HG03095 (cell line): ENCODE results near the gene TKFC.

Experiments used
- ATAC-seq: cut with Tn5 transposase; IDR thresholded peaks from one replicate; pipeline ENCODE4 v1.9.1; 2021; ENCODE audit warnings: moderate library complexity; ENCODE audit not compliant: unreplicated experiment

TKFC gene

DNA sequence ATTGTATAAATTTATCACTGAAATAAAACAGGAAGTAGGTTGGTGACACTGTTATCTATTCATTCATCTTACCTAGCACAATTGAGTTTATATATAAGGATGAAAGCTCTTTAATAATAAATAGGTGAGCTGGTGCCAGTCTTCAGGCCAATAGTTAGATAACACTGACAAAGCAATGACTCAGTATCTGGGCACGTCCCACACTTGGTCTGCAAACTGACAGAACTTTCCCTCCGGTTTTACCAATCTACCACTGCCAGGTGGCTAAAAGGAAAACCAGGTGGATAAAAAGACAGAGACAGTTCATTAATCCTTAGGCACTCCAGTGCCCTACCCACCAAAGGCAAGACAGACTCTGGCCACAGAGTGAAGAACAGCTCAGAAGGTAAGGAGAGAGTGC, 17.8 kb upstream of the TKFC start:
- no peak for ATAC-seq

DNA sequence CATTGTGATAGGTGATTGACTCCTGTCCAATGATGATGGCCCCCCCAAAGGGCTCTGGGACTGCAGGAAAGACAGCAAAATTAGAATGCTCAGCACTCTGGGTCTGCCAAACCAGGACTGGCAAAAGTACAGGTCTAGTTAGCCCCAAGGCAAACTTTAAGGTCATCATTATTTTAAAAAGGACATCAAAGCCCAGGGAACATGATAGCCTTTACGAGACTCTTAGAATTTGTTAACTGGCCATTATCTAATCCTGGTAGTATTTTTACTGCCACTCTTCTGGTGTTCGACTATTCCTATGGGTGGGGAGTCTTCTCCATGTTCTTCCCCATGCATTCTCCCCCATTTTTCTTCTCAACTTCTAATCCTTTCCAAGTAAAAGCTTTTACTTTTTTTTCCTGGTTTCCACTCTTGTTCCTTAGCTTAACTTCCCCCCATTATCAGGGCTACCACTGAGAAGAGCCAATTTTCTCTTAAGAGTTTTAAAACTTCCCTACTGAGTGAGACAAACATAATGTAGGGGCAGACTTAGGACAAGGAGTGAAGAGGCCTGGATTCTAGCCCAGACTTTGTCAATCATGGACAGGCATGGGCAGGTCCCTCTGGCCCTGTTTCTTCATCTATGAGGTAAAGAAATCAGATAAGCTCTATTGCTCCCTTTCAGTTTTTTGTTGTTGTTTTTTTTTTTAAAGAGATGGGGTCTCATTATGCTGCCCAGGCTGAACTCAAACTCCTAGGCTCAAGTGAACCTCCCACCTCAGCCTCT, 7.2 kb upstream of the TKFC start:
- no peak for ATAC-seq

DNA sequence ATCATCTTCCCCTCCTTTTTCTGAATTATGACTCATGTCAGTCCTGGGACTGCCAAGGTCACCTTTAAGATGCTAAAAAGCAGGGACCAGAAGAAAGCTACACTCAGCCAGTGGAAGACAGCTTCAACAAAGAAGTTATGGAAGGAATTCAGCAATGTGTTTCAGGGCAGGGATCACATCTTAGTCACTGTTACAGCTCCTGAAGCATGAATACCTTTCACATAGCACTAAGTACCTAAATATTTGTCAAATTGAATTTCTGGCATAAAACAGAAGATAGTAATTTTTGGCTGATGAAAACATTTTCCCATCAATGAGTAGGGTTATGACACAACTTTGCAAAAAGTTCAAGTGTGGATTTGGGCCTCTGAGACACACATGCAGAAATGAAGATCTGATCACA, 5.4 kb upstream of the TKFC start:
- ATAC-seq: no peak

DNA sequence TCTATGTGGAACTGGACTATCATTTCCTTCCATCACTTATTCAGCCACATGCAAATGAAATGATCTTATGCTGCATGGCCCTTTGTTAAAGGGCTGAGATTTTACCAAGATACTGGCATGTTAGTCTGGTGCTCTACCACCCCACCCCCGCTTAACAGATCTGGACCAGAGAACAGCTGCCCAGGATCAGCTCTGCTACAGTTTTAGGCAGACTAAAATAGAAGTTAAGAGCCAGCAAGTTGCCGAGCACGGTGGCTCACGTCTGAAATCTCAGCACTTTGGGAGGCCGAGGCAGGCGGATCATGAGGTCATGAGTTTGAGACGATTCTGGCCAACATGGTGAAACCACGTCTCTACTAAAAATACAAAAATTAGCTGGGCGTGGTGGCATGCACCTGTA, 4.7 kb upstream of the TKFC start:
- no peak for ATAC-seq

DNA sequence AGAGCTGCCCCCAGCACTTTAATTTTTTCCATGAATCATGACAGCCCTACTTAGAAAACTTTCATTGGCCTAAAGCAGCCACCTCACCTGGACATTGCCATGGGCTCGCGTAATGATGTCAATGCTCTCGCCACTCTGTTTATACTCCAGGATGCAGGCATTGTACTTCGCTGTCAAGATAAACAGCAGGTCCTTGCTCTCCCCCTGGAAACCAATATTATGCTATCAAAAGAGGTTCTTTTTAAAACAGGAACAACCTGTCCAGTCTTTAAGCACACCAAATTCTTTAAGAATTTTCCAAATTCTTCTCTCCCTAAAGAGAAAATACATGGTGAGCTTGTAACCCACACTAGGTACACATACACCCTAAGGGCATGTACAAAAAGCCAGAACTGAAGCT, 3.2 kb upstream of the TKFC start:
- no peak for ATAC-seq

DNA sequence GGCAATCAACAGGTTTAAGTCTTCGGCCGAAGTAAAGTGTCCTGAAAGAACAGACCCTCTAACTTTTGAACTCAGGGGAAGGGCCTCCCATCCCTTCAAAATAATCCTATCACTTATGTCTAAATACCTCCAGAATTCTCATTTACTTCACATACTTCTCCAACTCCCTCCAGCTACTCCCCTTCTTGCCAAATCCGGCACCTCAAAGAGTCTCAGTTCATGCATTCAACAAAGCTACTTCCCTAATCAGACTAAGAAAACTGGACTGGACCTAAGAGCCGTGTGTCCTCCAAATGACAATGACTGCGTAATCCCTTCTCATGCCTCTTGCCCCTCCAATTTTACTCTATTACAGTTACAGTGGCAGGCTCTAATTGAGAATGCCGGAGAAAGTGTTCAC, 1.4 kb upstream of the TKFC start:
- ATAC-seq: no peak

DNA sequence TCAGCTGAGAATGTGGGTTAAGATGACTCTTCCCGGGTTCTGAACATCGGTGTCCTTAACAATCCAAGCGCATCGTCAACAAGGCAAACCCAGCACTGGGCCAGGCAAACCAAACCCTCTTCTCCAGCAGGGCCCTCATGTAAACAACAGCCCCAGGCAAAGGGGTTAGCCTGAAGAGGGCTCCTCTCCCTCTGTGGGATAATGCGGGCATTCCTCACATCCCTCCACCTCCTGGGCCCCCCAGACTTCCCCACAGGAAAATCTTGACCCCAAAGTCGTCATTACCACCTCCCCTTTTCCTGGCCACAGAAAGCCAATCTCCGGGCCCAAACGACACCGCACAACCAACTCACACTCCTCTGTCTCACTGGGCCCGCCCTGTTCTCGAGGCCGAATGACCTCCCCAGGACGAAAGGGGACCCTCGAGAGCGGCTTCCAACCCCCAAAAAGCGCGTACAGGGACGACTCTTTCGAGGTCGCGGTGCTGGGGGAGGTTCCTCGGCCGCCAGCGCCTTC, 689 bp upstream of the TKFC start:
- ATAC-seq: no peak

DNA sequence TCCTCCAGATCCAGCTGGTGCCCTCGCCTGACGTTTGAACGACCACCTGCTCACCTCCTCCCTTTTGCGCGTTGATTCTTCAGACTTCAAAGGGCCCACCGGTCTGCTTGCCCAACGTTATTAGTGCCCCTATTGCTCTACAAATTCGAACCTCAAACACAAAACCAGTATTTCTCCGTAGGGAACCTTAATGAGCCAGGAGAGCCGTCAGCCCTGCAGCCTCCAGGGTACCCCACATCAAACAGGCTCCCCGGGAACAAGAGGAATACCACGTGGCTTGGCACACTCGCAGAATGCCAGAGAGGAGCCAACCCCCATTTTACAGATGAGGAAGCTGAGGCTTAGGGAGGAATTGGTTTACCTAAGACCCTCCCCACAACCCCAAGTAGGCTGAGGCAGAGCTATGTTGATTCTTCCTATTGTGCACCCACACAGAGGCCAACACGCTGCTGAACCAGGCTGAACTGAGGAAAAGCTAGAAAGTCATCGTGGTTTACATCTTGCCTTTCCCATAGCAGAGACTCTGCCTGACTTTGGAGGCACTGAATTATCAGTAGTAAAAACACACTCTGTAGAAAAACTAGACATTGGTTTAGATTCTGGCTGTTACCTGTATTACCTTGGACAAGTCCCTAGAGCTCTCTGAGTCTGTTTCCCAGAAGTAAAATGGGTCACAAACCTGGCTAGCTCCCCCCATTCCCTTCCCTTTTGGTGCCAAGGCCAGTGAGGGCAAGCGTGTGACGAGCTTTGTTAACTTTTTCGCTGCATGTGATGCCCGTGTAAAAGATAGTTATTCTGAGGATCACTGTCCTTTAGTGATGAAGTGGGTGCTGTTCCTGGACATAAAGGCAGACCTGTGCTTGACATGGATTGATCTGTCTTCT, 764 bp downstream of the TKFC start:
- ATAC-seq: no peak

DNA sequence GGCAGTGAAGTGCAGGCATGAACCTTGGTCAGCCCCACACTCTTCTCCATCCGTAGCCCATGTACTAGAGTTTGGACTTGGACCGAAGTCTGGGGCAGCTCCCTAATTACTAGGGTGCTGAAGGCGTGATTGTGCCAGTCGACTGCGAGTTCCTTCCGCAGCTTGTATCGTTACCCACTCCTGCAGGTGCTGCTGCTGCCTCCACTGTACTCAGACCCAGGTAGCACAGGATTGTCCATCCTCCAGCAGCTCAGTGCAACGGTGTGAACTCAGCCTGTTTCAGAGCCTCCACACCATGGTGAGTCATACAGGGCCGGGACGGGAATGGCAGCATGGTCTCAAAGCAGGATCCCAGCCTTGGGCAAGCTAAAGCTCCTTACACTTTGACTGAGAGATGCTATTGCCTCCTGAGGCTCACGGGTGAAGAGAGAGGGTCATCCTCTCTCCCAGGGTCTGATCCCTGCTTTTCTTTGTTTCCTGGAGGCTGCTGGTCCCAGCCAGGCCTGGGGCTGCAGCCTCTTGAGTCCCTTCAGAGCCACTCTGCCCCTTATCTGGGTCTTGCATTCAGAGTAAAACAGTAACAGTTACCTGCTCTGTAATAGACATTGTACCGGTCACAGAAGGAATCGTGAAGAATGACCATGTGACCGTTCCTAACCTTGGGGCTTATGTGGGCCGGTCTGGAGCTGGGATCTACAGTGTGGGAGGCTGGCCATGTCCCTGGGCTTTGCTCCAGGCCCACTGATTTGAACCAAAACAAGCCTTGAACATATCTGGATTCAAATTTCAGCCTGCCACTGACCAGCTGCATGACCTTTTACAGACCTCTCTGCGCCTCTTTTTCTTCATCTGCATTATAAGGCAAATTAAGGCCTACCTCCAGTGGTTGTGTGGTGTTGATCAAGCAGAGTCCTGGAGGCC, 1.7 kb downstream of the TKFC start:
- ATAC-seq: no peak

DNA sequence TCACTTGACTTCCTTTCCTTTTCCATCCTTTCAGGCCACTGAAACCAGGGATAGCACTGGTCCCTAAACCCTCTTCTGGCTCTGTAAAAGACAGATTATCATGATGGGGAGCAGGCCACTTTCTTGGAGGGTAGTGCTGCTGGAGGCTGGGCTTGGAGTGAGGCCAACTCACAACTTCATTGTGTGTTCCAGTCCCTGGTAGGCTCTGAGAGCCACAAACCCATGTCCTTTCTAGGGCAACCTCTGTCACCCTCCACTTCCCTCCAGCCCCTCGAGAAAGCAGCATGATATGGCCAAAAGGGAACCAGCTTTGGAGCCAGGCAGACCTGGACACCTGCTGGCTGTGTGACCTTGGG, 2.3 kb downstream of the TKFC start:
- ATAC-seq: no peak

DNA sequence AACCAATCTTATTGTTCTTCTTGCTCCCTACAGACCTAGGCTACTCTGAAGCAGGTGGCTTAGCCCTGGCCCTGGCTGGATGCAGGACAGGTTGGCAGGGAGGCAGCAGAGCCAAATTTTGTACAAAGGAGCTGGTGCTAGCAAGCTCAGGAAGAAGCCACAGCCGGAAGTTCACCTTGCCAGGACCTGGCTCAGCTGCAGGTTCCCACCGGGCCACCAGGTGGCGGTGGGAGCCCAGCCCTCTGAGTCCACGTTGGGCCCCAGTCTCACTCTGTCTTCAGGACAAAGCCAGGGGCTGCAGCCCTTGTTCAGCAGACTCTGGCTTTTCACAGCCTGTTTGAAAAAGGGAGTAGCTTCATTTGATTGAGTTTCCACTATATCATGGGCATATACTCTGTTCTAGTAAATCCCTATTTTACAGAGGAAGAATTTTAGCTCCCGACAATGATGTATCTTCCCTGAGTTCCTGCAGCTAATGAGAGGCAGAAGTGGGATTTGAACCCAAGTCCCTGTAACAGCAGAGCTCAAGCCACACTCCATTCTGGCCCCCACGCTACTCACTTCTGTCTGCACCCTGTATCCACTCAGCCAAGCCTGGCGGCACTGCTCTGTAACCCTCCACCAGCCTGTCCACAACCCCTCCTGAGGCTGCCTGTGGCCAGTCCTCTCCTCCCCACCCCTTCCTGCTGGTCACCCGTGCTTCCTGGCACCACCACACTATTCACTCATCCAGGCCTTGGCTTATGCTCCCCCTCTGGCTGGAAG, 3.3 kb downstream of the TKFC start:
- ATAC-seq: peak; percentile 45

DNA sequence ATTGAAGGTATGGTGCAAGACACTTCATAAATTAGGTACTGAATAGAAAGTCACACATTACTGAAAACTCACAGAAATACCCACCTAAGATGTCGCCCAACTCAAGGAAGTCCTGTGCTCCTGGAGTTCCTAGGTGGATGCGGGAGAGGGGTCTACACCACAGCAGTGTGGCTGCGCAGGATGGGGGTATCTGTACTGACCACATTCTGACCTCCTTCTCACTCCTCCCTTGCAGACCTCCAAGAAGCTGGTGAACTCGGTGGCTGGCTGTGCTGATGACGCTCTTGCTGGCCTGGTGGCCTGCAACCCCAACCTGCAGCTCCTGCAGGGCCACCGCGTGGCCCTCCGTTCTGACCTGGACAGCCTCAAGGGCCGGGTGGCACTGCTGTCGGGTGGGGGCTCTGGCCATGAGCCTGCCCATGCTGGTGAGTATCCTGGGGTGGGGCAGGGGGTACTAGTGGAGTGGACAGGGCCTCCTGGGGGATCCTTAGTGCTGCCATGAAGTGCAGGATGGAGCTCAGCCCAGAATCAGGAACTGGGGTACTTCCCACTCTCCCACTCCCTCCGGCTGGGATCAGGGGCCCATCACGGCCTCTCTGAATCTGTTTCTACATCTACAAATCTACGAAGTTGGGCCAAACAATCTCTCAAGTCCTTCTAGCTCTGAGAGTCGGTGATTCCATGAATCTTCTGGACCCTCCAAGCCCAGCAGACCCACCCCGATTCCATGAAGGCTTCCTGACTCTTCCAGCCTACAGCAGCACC, 4.9 kb downstream of the TKFC start:
- ATAC-seq: no peak

DNA sequence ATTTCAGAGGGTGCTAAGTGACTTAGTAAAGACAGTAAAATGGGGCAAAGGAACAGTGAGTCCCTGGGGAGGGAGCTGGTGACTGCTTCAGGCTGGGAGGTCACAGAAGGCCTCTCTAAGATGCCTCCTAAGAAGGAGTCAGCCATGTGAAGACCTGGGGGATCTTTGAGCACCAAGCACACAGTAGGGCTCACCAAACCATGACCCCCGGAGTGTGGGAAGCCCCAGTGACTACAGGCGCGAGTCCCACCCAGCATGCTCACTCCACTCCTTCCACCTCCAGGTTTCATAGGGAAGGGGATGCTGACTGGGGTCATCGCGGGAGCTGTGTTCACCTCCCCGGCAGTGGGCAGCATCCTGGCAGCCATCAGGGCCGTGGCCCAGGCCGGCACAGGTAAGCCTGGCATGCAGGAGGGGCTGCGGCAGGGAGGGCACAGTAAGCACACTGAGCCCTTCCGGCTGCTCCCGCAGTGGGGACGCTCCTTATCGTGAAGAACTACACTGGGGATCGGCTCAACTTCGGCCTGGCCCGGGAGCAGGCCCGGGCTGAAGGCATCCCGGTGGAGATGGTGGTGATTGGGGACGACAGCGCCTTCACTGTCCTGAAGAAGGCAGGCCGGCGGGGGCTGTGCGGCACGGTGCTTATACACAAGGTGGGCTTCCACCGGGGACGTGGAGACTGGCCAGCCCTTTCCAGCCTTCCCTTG, 5.9 kb downstream of the TKFC start:
- no peak for ATAC-seq

DNA sequence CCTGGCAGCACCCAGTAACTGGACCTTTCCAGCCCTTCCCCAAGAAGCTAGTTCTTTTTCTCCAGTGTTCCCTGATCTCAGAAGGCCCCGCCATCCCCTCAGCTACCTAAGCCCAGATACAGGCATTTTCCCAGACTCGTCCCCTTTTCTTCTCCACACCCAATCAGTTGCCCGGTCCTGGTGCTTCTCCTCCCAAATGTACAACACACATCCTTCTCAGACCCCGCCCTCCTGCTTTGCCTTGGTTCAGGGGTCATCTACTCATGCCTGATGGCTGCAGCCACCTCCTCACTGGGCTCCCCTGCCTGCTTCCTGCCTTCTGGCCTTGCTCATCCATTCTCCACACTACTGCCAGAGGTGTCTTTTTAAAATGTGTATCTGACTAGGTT, 6.5 kb downstream of the TKFC start:
- no peak for ATAC-seq

DNA sequence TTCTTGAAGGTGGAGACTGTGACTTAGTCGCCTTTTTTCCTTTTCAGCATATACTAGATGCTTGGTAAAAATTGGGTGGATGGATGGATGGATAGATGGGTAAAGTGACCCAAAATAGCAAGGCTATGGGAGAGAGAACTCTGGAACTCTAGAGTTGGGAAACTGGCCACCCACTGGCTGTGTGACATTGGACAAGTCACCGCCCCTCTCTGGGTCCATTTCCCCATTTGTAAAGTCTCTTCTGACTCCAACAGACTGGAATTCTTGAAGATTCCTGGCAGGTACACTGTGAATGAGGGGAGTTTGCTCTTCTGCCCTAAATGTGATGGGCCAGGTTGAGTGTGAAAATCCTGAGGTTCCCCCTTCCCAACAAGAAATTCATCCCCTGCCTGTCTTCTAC, 8.0 kb downstream of the TKFC start:
- ATAC-seq: no peak

DNA sequence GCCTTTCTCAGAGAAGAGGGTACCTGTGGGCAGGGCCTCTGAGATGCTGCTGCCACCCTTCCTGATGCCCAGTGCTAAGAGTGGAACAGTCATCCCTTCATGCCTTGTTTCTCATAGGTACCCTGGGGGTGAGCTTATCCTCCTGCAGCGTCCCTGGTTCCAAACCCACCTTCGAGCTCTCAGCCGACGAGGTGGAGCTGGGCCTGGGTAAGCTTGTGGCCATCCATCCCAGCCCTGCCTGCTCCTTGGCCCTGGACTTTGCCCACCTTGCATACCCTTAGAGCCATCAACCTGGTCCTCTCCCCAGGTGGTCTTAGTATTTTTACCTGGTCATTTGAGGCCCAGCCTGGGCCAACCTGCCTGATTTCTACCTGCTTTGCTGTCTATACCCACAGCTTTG, 8.7 kb downstream of the TKFC start:
- no peak for ATAC-seq

DNA sequence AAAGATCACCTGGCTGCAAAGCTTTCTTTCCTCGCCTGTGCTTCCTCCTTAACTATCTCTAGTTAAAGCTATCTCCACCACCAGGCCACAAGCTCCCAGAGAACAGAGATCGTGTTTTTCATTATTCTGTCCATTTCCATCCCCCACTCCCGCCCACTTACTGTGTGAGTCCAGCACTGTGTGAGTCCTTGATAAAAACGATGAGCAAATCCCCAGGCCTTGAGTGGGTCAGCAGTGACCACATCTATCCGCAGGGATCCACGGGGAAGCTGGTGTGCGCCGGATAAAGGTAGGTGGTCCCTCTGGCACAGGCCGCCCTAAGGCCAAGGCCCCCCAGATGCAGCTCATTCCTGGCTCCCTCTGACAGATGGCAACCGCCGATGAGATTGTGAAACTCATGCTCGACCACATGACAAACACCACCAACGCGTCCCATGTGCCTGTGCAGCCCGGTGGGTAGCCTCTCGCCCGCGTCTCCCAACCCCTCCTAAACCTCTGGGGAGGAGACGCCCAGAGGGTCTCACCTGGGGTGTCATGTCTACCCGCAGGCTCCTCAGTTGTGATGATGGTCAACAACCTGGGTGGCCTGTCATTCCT, 9.3 kb downstream of the TKFC start:
- no peak for ATAC-seq

DNA sequence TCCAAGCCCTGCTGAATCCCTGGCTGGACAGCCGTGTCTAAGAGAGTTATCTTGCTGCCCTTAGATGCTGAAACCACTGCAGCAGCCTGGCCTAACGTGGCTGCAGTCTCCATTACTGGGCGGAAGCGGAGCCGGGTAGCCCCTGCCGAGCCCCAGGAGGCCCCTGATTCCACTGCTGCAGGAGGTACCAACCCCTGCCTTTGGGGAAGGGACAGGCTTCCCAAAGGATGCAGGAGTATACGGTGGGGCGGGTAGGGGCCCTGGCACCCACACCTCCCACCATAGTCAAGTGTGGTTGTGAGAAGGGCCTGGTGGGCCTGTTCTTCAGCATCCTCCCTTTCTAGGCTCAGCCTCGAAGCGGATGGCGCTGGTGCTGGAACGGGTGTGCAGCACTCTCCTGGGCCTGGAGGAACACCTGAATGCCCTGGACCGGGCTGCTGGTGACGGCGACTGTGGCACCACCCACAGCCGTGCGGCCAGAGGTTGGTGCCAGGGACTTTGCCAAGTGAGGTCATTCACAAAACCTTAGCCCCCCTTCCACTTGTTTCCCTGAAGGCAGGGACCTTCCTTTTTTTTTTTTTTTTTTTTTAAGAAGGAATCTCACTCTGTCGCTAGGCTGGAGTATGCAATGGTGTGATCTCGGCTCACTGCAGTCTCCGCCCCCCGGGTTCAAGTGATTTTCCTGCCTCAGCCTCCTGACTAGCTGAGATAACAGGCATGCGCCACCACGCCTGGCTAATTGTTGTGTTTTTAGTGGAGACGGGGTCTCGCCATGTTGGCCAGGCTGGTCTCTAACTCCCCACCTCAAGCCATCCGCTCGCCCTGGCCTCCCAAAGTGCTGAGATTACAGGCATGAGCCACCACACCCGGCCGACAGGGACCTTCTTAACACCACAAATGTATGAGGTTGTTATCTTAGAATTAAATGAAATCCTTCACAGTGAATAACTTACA, 11.0 kb downstream of the TKFC start:
- ATAC-seq: no peak
